ENCODE data around the gene SLC40A1.
"Not testable (repeated sequence)": the region's sequence is repeated elsewhere in the genome, so short reads cannot be mapped to it uniquely, and the experiment has no call there.

The SLC40A1 gene

DNA sequence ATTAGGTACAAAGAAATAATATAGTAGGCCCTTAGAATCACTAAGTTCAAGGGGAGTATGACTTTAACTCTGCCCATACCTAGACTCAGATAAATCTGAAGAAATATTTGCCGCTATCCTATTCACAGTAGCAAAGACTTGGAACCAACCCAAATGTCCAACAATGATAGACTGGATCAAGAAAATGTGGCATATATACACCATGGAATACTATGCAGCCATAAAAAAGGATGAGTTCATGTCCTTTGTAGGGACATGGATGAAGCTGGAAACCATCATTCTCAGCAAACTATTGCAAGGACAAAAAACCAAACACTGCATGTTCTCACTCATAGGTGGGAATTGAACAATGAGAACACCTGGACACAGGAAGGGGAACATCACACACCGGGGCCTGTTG, 21.1 kb upstream of the SLC40A1 start:
- FAIRE-seq; DNase-seq (ENCODE audit: insufficient read length, low spot score): not testable (repeated sequence)

GRCh38 chr2:189601043-189601442, 20.5 kb upstream of the SLC40A1 start:
- DNase-seq (ENCODE audit: insufficient read length, low spot score) (peak; percentile 54), FAIRE-seq (no peak)

GRCh38 chr2:189599245-189599644, 18.7 kb upstream of the SLC40A1 start:
- DNase-seq (ENCODE audit: insufficient read length, low spot score) (no peak), FAIRE-seq (no peak)

GRCh38 chr2:189595417-189595816, 14.8 kb upstream of the SLC40A1 start:
- FAIRE-seq (no peak), DNase-seq (ENCODE audit: insufficient read length, low spot score) (no peak)

DNA sequence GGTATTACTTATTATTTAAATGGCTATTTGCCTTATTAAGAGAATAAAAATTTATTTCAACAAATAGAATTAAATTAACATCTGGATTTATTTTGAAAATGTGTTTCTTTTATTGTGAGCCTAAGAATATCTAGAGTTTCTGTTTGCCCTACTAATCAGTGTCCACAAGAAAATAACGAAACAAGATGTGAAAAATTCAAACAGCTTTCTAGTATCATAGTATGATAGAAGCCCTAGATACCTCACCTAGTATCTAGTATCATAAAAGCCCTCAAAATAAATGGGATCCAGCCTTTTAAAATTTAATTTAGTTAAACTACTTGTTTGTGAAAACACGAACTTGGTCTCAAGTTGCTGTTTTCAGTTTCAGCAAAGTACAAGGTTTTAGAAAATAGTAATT, 13.7 kb upstream of the SLC40A1 start:
- no peak for DNase-seq (ENCODE audit: insufficient read length, low spot score)

DNA sequence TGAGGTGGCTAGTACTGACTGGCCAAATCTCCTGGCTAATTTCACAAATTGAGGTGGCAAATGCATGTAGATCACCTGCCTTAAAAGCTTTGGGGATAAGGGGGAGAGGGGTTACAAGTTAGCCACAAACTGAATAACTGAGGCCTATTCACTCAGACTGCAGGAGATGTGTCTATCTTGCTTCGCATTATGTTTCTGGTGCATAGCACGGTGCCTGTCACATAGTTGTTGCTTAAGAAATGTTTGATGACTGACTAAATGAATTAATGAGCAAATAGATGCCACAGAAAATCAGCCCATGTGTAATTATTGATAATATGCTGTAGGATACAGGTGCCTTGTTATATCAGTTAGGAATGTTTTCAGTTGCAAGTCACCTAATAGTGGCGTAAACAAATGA, 12.5 kb upstream of the SLC40A1 start:
- no peak for FAIRE-seq
- no peak for DNase-seq (ENCODE audit: insufficient read length, low spot score)

More for the DNA sequence above, 13.7 kb upstream of the SLC40A1 start:
- no peak for FAIRE-seq

GRCh38 chr2:189592353-189592984, 11.9 kb upstream of the SLC40A1 start:
- FAIRE-seq, result no peak

DNA sequence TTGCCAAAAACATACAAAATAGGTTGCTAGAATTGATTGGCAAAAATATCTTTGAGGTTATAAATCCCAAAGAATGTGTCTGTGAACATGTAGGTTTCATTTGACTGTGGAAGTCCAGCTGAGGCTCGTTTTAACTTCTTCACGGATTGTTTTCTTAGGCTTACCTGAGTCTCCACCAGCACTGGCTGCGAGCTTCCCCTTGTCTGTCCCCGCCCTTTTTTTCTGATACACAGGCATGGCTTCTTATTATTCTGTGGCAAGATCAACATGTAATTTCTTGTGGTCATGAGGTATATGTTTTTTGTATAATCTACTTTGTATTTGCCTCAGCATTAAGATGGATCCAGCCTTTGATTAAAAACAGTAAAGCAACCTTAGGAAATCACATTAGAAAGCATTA, 7.2 kb upstream of the SLC40A1 start:
- no peak for FAIRE-seq
- no peak for DNase-seq (ENCODE audit: insufficient read length, low spot score)

More at GRCh38 chr2:189592353-189592984, 11.9 kb upstream of the SLC40A1 start:
- DNase-seq (ENCODE audit: insufficient read length, low spot score), result no peak

GRCh38 chr2:189585226-189585756, 4.7 kb upstream of the SLC40A1 start:
- FAIRE-seq, result no peak
- no peak for DNase-seq (ENCODE audit: insufficient read length, low spot score)

GRCh38 chr2:189584686-189585085, 4.1 kb upstream of the SLC40A1 start:
- DNase-seq (ENCODE audit: insufficient read length, low spot score), result no peak
- FAIRE-seq, result no peak

- DNase-seq (ENCODE audit: insufficient read length, low spot score) (no peak), FAIRE-seq (no peak)
These were observed 2.9 kb upstream of the SLC40A1 start for GRCh38 chr2:189583227-189584198.

DNA sequence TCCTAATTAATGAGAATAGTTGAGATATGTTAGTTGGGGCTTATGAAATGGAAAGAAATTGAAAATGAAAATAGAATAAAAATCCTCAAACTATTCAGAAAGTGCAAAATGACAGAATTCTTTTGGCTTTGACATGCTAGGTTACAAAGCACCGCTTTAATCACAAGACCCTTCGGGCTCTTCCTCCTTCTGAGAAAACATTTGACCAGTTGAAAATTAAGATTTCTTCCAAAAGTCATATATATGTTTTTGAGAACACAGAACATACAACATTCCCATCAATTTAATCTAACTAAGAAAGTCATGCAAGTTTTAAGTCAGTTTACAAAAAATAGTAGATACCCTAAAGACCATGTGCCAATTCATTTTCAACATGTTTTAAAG, 2.2 kb upstream of the SLC40A1 start:
- FAIRE-seq (no peak), DNase-seq (ENCODE audit: insufficient read length, low spot score) (no peak)

DNA sequence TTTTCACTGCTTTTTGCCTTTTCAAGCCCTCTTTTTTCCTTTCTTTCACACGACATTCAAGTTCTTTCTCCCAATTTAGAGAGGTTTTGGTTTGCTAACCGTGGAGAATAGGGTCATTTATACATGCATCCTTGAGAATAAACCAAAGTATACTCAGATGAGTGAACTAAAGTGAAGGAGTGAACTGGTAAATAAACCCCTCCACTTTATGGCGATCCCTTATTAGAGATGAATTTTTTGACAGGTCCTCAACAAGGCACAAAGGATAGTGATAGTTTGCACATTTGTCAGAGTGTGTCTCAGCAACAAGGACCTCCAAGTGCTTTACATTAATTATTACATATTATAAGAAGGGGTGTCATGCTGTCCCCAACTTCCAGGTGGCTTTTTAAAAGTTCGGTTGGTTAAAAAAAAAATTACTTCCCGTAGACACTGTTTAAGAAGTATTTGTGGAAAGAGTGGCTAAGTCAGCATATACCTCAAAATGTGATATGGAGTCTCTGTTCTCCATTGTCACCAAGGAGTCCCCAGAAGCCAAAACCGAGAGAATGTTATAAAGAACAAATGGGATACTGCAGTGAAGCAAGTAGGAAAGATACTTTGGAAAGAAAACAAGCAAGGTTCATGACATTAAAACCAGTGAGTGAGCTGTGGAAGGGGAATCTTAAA, 1.7 kb upstream of the SLC40A1 start:
- no peak for DNase-seq (ENCODE audit: insufficient read length, low spot score)
- no peak for FAIRE-seq

DNA sequence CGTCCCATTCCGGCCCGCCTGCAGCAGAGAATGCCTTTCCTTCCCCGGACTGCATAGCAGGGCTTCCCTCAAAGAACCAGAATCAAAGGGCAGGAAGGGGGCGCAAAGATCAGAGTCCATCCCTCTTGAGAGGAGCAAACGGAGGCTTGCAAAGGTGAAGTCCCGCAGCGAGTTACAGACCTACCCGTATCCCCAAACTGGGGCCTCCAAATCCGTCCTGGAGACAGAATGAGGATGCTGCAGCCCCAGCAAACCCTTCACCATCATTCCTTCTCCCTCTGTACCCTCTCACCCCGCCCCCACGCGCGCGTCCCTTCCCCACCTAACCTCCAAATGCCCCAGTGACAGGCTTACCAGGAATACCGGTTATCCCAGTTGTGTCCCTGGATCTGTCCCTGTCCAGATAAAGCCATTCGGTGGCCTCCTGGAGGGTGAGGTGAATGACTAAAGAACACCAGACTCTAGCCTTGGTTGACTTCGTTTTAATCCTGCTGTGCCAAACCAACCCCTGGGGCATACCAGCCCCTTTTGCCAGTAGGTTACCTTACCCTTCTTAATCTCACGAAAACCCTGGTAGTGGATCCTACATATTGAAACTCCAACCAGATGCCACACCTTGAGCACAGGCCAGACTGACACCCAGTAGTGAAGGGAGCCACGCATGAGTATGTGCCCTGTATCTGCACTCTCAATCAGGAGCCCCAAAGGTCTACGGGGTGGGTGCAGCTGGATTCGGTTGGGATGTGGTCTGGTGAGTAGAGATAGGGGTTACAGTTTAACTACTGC, 961 bp upstream of the SLC40A1 start:
- FAIRE-seq (peak; percentile 48), DNase-seq (ENCODE audit: insufficient read length, low spot score) (peak; percentile 8)

DNA sequence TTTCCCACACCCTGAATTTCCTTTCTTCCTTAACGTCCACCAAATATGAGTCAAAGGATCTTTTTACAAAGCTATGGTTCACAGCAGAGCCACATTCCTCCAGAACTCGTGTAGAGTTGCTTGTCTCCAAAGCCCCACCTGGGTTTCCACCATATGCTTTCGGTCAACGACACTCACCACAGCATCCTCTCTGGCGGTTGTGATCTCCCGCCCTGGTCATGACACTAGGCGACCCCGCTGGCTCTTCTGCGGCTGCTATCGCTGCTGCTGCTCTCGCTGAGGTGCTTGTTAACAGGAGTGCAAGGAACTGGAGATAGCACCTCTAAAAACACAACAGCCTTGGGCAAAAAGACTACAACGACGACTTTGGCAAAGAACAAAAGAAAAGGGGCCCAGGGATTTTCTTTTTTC, 340 bp downstream of the SLC40A1 start:
- no peak for FAIRE-seq
- peak; percentile 20 for DNase-seq (ENCODE audit: insufficient read length, low spot score)

DNA sequence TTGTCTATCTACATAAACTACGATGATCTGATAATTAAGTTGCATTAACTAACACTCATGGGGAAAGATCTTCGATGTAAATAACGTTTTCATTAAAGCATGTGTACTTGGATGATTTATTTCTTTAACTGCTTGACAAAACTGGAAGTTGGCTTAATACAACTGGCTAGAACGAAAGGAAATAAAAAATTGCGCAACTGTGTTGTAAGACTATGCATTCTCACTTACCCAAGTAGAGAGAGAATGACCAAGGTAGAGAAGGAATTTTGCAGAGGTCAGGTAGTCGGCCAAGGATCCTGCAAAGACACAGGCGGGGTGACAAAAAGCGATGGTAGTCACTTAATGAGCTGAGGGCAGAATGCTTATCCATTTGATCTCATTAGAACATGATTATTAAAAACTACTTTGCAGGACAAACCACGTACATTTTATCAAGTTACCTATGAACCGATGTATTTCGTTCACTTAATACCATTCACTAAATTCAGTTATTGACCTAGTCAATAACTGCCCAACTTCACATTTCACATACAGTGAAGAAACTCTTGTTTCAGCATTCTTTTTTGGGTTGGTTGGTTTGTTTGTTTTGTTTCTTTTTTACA, 900 bp downstream of the SLC40A1 start:
- DNase-seq (ENCODE audit: insufficient read length, low spot score) (no peak), FAIRE-seq (peak; percentile 60)

GRCh38 chr2:189578272-189578950, 2.2 kb downstream of the SLC40A1 start:
- no peak for FAIRE-seq

DNA sequence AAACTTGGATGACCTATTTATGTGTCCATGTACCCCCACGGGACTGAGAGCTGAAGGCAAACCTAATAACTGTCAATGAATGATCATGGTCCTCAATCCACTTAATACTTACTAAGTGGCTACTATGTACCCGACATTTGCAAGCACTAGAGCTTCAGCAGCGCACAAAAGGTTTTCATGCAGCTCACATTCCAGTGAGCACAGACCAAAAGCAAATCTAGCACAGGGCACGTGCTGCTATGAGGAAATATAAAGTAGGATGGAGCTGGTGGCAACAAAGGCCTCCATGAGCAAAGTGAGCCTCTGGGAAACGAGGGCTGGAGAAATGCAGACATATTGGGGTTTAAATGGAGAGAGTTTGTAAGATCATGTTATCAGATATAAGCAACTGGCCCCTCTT, 3.5 kb downstream of the SLC40A1 start:
- DNase-seq (ENCODE audit: insufficient read length, low spot score) (no peak), FAIRE-seq (no peak)

More at GRCh38 chr2:189578272-189578950, 2.2 kb downstream of the SLC40A1 start:
- no peak for DNase-seq (ENCODE audit: insufficient read length, low spot score)

- FAIRE-seq (no peak), DNase-seq (ENCODE audit: insufficient read length, low spot score) (no peak)
These were observed 4.2 kb downstream of the SLC40A1 start for GRCh38 chr2:189576396-189576795.

All from HTR-8/SVneo (cell line).